Measurements from ENCODE around the gene HSPA5.
A peak's percentile ranks its signal among the peaks of the same experiment; 100 is the strongest.
"Not testable (repeated sequence)": the region's sequence is repeated elsewhere in the genome, so short reads cannot be mapped to it uniquely, and the experiment has no call there.

Gene HSPA5

DNA sequence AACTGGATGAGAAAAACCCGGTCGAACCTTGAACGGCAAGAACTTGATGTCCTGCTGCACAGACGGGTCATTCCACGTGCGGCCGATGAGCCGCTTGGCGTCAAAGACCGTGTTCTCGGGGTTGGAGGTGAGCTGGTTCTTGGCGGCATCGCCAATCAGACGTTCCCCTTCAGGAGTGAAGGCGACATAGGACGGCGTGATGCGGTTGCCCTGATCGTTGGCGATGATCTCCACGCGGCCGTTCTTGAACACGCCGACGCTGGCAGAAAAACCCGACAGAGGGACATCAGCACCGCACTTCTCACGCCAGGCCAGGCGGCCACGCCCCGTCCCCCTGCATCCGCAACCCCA, 519 bp downstream of the HSPA5 start:
- Histone ChIP-seq H3K36me3 (ENCODE audit: control insufficient read depth in 1 of 2, insufficient read depth in 2 of 2, low read length in 2 of 2) (peaks cover 31 to 44% of the 10 kb centered on the region in 2 donors), H3K27ac (ENCODE audit: low read length) (peak overlapping the region; percentile 93), H3K9me3 (ENCODE audit: control insufficient read depth in 1 of 2, low read length in 2 of 2) (no peaks in the 10 kb centered on the region), H3K4me1 (ENCODE audit: control insufficient read depth in 1 of 2, insufficient read depth in 2 of 2, low read length in 2 of 2) (peaks cover 25 to 49% of the 10 kb centered on the region in 2 donors), H3K27me3 (ENCODE audit: low read depth, low read length) (no peaks in the 10 kb centered on the region), H3K4me3 (ENCODE audit: low read depth in 1 of 2, low read length in 2 of 2) (peak overlapping the region; percentile 92 to 95)

DNA sequence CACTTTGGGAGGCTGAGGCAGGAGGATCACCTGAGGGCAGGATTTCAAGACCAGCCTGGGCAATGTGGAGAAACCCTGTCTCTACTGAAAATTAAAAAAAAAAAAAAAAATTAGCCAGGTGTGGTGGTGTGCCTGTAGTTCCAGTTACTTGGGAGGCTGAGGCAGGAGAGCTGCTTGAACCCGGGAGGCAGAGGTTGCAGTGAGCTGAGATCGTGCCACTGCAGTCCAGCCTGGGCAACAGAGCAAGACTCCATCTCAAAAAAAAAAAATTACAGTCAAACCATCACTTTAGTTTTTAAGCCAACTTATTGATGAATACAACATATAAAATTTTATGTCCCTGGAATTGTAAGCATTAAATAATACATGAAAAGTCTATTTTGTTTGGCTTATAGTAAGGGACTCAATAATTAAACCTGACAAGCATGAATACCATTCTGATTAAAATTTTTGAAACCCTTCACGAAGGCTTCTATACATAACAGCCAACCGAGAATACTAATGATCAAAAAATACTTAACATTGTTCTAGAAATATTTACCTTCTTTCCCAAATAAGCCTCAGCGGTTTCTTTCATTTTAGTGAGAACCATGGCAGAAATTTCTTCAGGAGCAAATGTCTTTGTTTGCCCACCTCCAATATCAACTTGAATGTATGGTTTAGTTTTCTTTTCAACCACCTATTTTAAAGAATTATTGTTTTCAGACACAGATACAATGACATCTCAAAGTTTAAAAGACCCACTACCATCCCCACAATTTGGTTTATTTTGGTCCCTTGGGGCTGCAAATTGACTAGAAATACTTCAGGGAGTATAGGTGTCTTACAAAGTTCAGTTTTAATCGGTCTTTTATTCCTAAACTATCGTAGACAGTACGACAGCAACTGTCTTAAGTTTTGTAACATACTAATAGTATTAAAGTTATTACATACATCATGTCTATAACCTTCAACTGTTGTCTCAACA, 1.2 kb downstream of the HSPA5 start:
- peaks cover 25 to 52% of the 10 kb centered on the region in 2 donors for H3K4me1 ChIP-seq (ENCODE audit: control insufficient read depth in 1 of 2, insufficient read depth in 2 of 2, low read length in 2 of 2)
- peak overlapping the region; percentile 93 for H3K27ac ChIP-seq (ENCODE audit: low read length)
- H3K27me3 ChIP-seq (ENCODE audit: low read depth, low read length) = no peaks in the 10 kb centered on the region
- H3K4me3 ChIP-seq (ENCODE audit: low read depth in 1 of 2, low read length in 2 of 2) = peak overlapping the region; percentile 92 to 95
- no peaks in the 10 kb centered on the region for H3K9me3 ChIP-seq (ENCODE audit: control insufficient read depth in 1 of 2, low read length in 2 of 2)
- peaks cover 35 to 51% of the 10 kb centered on the region in 2 donors for H3K36me3 ChIP-seq (ENCODE audit: control insufficient read depth in 1 of 2, insufficient read depth in 2 of 2, low read length in 2 of 2)

DNA sequence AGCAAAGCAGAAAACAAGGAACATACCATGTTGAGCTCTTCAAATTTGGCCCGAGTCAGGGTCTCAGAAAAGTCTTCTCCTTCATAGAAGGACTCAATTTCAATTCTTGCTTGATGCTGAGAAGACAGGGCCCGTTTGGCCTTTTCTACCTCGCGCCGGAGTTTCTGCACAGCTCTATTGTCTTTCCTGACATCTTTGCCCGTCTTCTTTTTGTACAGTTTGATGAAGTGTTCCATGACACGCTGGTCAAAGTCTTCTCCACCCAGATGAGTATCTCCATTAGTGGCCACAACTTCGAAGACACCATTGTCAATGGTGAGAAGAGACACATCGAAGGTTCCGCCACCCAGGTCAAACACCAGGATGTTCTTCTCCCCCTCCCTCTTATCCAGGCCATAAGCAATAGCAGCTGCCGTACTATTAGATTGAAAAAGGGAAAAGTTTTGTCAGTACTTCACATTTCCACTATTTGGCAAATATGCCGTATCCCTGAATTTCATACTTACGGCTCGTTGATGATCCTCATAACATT, 2.2 kb downstream of the HSPA5 start:
- Histone ChIP-seq H3K36me3 (ENCODE audit: control insufficient read depth in 1 of 2, insufficient read depth in 2 of 2, low read length in 2 of 2) (peaks cover 35 to 52% of the 10 kb centered on the region in 2 donors), H3K4me3 (ENCODE audit: low read depth in 1 of 2, low read length in 2 of 2) (peak overlapping the region; percentile 92 to 95), H3K27ac (ENCODE audit: low read length) (no peak overlapping the region), H3K4me1 (ENCODE audit: control insufficient read depth in 1 of 2, insufficient read depth in 2 of 2, low read length in 2 of 2) (peaks cover 25 to 55% of the 10 kb centered on the region in 2 donors), H3K9me3 (ENCODE audit: control insufficient read depth in 1 of 2, low read length in 2 of 2) (no peaks in the 10 kb centered on the region), H3K27me3 (ENCODE audit: low read depth, low read length) (no peaks in the 10 kb centered on the region)

DNA sequence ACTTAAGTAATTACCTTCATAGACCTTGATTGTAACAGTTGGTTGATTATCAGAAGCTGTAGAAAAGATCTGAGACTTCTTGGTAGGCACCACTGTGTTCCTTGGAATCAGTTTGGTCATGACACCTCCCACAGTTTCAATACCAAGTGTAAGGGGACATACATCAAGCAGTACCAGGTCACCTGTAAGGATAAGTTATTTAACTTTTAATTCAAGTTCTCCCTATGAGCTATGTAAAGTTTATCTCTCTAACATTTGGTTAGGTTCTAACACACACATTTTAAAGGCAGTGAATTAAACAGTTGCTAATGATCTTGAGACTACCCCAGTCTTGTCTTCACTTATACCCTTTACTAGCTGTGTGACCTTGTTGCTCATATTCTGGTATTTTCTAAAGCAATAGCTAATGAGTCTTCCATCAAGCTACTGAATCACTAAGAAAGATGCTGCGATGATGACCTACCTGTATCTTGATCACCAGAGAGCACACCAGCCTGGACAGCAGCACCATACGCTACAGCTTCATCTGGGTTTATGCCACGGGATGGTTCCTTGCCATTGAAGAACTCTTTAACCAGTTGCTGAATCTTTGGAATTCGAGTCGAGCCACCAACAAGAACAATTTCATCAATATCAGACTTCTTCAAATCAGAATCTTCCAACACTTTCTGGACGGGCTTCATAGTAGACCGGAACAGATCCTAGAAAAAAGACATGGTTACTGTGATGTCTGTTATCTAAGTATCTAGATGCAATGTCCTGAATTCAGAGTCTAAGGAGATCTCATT, 2.8 kb downstream of the HSPA5 start:
- Histone ChIP-seq H3K27me3 (ENCODE audit: low read depth, low read length) (no peaks in the 10 kb centered on the region), H3K4me3 (ENCODE audit: low read depth in 1 of 2, low read length in 2 of 2) (peak overlapping the region; percentile 92 to 95), H3K27ac (ENCODE audit: low read length) (peak overlapping the region; percentile 31), H3K4me1 (ENCODE audit: control insufficient read depth in 1 of 2, insufficient read depth in 2 of 2, low read length in 2 of 2) (peaks cover 25 to 55% of the 10 kb centered on the region in 2 donors), H3K9me3 (ENCODE audit: control insufficient read depth in 1 of 2, low read length in 2 of 2) (no peaks in the 10 kb centered on the region), H3K36me3 (ENCODE audit: control insufficient read depth in 1 of 2, insufficient read depth in 2 of 2, low read length in 2 of 2) (peaks cover 35 to 52% of the 10 kb centered on the region in 2 donors)

DNA sequence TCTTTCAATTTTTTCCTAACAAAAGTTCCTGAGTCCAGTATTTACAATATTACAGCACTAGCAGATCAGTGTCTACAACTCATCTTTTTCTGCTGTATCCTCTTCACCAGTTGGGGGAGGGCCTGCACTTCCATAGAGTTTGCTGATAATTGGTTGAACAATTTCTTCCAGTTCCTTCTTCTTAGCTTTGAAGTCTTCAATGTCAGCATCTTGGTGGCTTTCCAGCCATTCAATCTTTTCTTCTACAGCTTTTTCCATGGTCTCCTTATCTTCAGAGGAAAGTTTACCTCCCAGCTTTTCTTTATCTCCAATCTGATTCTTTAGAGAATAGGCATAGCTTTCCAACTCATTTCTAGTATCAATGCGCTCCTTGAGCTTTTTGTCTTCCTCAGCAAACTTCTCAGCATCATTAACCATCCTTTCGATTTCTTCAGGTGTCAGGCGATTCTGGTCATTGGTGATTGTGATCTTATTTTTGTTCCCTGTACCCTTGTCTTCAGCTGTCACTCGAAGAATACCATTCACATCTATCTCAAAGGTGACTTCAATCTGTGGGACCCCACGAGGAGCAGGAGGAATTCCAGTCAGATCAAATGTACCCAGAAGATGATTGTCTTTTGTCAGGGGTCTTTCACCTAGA, 4.5 kb downstream of the HSPA5 start:
- not testable (repeated sequence) for H3K27me3 ChIP-seq (ENCODE audit: low read depth, low read length); H3K9me3 ChIP-seq (ENCODE audit: control insufficient read depth in 1 of 2, low read length in 2 of 2); H3K4me3 ChIP-seq (ENCODE audit: low read depth in 1 of 2, low read length in 2 of 2); H3K27ac ChIP-seq (ENCODE audit: low read length)
- peaks cover 21 to 50% of the 10 kb centered on the region in 2 donors for H3K4me1 ChIP-seq (ENCODE audit: control insufficient read depth in 1 of 2, insufficient read depth in 2 of 2, low read length in 2 of 2)
- peaks cover 35 to 55% of the 10 kb centered on the region in 2 donors for H3K36me3 ChIP-seq (ENCODE audit: control insufficient read depth in 1 of 2, insufficient read depth in 2 of 2, low read length in 2 of 2)

DNA sequence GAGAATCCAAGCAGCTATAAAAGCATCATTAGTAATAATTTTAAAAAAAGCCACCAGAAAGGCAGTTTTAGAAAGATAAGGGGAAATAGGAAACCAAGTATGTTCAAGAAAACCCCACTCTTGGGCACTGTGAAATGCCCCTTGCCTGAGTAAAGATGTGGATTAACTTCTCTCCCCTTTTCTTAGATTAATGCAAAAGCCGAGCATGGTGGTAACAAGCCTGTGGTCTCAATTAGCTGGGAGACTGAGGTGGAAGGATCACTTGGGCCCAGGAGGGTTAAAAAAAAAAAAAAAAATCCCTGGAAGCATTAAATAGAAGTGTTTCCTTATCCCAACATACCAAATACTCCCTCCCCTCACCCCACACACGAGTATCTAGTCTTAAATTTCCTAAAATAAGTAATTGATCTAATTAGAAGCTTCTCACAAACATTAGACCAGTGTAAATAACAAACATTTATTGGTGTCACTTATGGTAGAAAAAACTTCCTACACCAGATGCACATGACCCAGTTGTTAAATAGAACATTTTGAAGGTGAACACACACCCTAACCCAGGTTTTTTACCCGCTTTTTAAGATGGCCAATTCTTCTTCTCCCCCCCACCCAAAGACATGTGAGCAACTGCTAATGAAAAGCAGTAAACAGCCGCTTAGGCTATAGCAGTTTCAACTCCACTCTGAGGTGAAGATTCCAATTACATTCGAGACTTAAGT, 5.2 kb downstream of the HSPA5 start:
- Histone ChIP-seq H3K36me3 (ENCODE audit: control insufficient read depth in 1 of 2, insufficient read depth in 2 of 2, low read length in 2 of 2) (peaks cover 35 to 56% of the 10 kb centered on the region in 2 donors), H3K9me3 (ENCODE audit: control insufficient read depth in 1 of 2, low read length in 2 of 2) (no peaks in the 10 kb centered on the region), H3K4me1 (ENCODE audit: control insufficient read depth in 1 of 2, insufficient read depth in 2 of 2, low read length in 2 of 2) (peaks cover 21 to 50% of the 10 kb centered on the region in 2 donors), H3K27ac (ENCODE audit: low read length) (no peak overlapping the region), H3K4me3 (ENCODE audit: low read depth in 1 of 2, low read length in 2 of 2) (no peak overlapping the region), H3K27me3 (ENCODE audit: low read depth, low read length) (no peaks in the 10 kb centered on the region)

DNA sequence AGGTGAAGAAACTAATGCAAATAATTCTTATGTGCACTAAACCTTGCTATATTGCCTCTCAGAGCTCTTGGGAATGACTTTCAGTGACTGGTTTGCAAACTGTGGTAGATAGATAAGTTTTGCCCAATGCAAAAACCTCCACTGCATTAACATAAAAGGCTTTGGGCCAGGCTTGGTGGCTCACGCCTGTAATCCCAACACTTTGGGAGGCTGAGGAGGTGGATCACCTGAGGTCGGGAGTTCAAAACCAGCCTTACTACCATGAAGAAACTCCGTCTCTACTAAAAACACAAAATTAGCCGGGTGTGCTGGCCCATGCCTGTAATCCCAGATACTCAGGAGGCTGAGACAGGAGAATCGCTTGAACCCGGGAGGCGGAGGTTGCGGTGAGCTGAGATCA, 7.0 kb downstream of the HSPA5 start:
- not testable (repeated sequence) for H3K27me3 ChIP-seq (ENCODE audit: low read depth, low read length); H3K9me3 ChIP-seq (ENCODE audit: control insufficient read depth in 1 of 2, low read length in 2 of 2); H3K4me3 ChIP-seq (ENCODE audit: low read depth in 1 of 2, low read length in 2 of 2)
- Histone ChIP-seq H3K4me1 (ENCODE audit: control insufficient read depth in 1 of 2, insufficient read depth in 2 of 2, low read length in 2 of 2) (peaks cover 19 to 41% of the 10 kb centered on the region in 2 donors), H3K36me3 (ENCODE audit: control insufficient read depth in 1 of 2, insufficient read depth in 2 of 2, low read length in 2 of 2) (peaks cover 32 to 63% of the 10 kb centered on the region in 2 donors), H3K27ac (ENCODE audit: low read length) (peak overlapping the region; percentile 63)

DNA sequence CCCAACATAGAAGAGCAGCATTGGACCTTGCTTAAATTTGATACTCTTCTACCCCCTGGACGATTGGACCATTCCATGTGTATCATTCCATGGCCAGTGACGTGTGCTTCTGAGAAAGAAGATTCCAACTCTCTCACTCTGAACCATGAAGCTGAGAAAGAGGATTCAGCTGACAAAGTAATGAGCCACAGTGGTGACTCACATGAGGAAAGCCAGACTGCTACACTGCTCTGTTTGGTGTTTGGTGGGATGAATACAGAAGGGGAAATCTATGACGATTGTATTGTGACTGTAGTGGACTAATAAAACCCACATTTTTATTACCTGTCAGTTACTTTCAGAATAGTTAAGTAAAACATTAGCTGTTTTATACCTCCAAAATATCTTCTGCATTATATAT, 7.5 kb downstream of the HSPA5 start:
- Histone ChIP-seq H3K9me3 (ENCODE audit: control insufficient read depth in 1 of 2, low read length in 2 of 2) (no peaks in the 10 kb centered on the region), H3K36me3 (ENCODE audit: control insufficient read depth in 1 of 2, insufficient read depth in 2 of 2, low read length in 2 of 2) (peaks cover 27 to 60% of the 10 kb centered on the region in 2 donors), H3K27ac (ENCODE audit: low read length) (peak overlapping the region; percentile 63), H3K4me1 (ENCODE audit: control insufficient read depth in 1 of 2, insufficient read depth in 2 of 2, low read length in 2 of 2) (peaks cover 14 to 37% of the 10 kb centered on the region in 2 donors), H3K4me3 (ENCODE audit: low read depth in 1 of 2, low read length in 2 of 2) (no peak overlapping the region), H3K27me3 (ENCODE audit: low read depth, low read length) (no peaks in the 10 kb centered on the region)

DNA sequence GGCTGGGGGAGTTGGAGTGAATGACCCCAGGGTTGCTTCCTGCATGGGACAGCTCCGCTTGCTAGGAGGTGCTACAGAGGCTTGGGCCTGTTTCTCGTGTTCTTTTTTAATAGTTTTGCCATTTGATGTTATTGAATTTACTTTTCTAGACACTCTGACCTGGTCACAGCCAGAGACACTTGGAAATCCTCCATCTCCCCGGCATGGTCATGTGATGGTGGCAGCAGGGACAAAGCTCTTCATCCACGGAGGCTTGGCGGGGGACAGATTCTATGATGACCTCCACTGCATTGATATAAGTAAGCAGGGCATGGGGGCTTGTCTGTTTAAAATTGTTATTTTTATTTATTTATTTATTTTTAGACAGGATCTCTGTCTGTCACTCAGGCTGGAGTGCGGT, 13.4 kb downstream of the HSPA5 start:
- Histone ChIP-seq H3K4me3 (ENCODE audit: low read depth in 1 of 2, low read length in 2 of 2) (no peak overlapping the region), H3K9me3 (ENCODE audit: control insufficient read depth in 1 of 2, low read length in 2 of 2) (no peaks in the 10 kb centered on the region), H3K27ac (ENCODE audit: low read length) (no peak overlapping the region), H3K36me3 (ENCODE audit: control insufficient read depth in 1 of 2, insufficient read depth in 2 of 2, low read length in 2 of 2) (peaks cover 0 to 38% of the 10 kb centered on the region in 2 donors), H3K4me1 (ENCODE audit: control insufficient read depth in 1 of 2, insufficient read depth in 2 of 2, low read length in 2 of 2) (no peaks in the 10 kb centered on the region), H3K27me3 (ENCODE audit: low read depth, low read length) (no peaks in the 10 kb centered on the region)

DNA sequence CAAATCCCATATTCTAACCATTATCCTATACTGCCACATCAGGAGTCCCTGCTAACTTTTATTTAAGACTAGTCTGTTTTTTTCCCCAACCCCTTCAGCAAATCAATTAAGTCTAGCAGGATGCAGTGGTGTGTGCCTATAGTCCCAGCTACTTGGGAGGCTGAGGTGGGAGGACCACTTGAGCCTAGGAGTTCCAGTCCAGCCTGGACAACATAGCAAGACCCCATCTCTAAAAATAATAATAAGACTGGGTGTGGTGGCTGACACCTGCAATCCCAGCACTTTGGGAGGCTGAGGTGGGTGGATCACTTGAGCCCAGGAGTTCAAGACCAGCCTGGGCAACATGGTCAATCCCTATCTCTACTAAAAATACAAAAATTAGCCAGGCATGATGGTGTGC, 16.3 kb downstream of the HSPA5 start:
- H3K4me1 ChIP-seq (ENCODE audit: control insufficient read depth in 1 of 2, insufficient read depth in 2 of 2, low read length in 2 of 2) = not testable (repeated sequence)

More for the DNA sequence above, 16.3 kb downstream of the HSPA5 start:
- not testable (repeated sequence) for H3K27me3 ChIP-seq (ENCODE audit: low read depth, low read length); H3K27ac ChIP-seq (ENCODE audit: low read length); H3K9me3 ChIP-seq (ENCODE audit: control insufficient read depth in 1 of 2, low read length in 2 of 2); H3K4me3 ChIP-seq (ENCODE audit: low read depth in 1 of 2, low read length in 2 of 2)
- peaks cover 0 to 32% of the 10 kb centered on the region in 2 donors for H3K36me3 ChIP-seq (ENCODE audit: control insufficient read depth in 1 of 2, insufficient read depth in 2 of 2, low read length in 2 of 2)

All from muscle layer of duodenum (tissue), 2 donors.